ENCODE results near the gene MPP4. TPM values are rescaled to one million over a fixed set of nuclear protein-coding genes. Genes with fewer than 3 reads are reported as not detected.

The MPP4 gene
- polyA plus RNA-seq, 1 donor from 2014 or later, result 0.38 TPM

- H3K9me2 ChIP-seq (ENCODE audit: insufficient read depth, low read length), result no peaks in the 10 kb centered on the region
- no peaks in the 10 kb centered on the region for H3K79me2 ChIP-seq (replicated peaks; ENCODE audit: insufficient read depth, low read length)
- H4K20me1 ChIP-seq (ENCODE audit: insufficient read depth), result no peaks in the 10 kb centered on the region
- no peak for TF ChIP-seq SMC3 (conservative IDR thresholded peaks at IDR 0.05; ENCODE audit: poor library complexity)
- TF ChIP-seq EP300 (conservative IDR thresholded peaks at IDR 0.05; ENCODE audit: poor library complexity, severe bottlenecking), result no peak
- TF ChIP-seq EZH2 (IDR thresholded peaks at IDR 0.05; ENCODE audit: borderline replicate concordance, insufficient read depth, low read length, poor library complexity, severe bottlenecking), result no peak
- no peak for TF ChIP-seq POLR2AphosphoS5 (IDR thresholded peaks at IDR 0.05)
- no peak for TF ChIP-seq REST (IDR thresholded peaks at IDR 0.05; ENCODE audit: borderline replicate concordance)
- TF ChIP-seq CTCF (IDR thresholded peaks at IDR 0.05; ENCODE audit: poor library complexity, severe bottlenecking), result no peak
- no peak for TF ChIP-seq MXI1 (conservative IDR thresholded peaks at IDR 0.05; ENCODE audit: poor library complexity, severe bottlenecking)
- TF ChIP-seq RAD21 (conservative IDR thresholded peaks at IDR 0.05), result no peak
- TF ChIP-seq TAF1 (IDR thresholded peaks at IDR 0.05; ENCODE audit: low read depth), result no peak
- H3K9me3 ChIP-seq (ENCODE audit: low read length), result no peaks in the 10 kb centered on the region
- H3F3A ChIP-seq (ENCODE audit: insufficient read depth, low read length, poor library complexity, severe bottlenecking), result no peaks in the 10 kb centered on the region
- H3K27me3 ChIP-seq (ENCODE audit: insufficient read depth, low read depth, low read length), result no peaks in the 10 kb centered on the region
- H3K4me2 ChIP-seq (ENCODE audit: low read length), result no peak overlapping the region
- no peak overlapping the region for H3K27ac ChIP-seq (ENCODE audit: low read length)
- H3K9ac ChIP-seq (ENCODE audit: low read length), result no peak overlapping the region
- no peaks in the 10 kb centered on the region for H3K36me3 ChIP-seq (ENCODE audit: insufficient read depth, low read length)
- no peak overlapping the region for H2AFZ ChIP-seq (ENCODE audit: low read depth, low read length)
- H3K4me3 ChIP-seq (ENCODE audit: low read length), result no peak overlapping the region
Measured at GRCh38 chr2:201668402-201668910, 30.0 kb downstream of the MPP4 start.

GRCh38 chr2:201664334-201664733 lies 34.1 kb downstream of the MPP4 start:
- Histone ChIP-seq H3K9ac (ENCODE audit: low read length) (no peak overlapping the region), H3K9me2 (ENCODE audit: insufficient read depth, low read length) (no peaks in the 10 kb centered on the region), H3F3A (ENCODE audit: insufficient read depth, low read length, poor library complexity, severe bottlenecking) (no peaks in the 10 kb centered on the region), H3K4me2 (ENCODE audit: low read length) (no peak overlapping the region), H4K20me1 (ENCODE audit: insufficient read depth) (no peaks in the 10 kb centered on the region), H3K79me2 (replicated peaks; ENCODE audit: insufficient read depth, low read length) (no peaks in the 10 kb centered on the region), H3K27ac (ENCODE audit: low read length) (no peak overlapping the region), H3K9me3 (ENCODE audit: low read length) (no peaks in the 10 kb centered on the region), H3K4me3 (ENCODE audit: low read length) (no peak overlapping the region), H2AFZ (ENCODE audit: low read depth, low read length) (no peak overlapping the region), H3K27me3 (ENCODE audit: insufficient read depth, low read depth, low read length) (no peaks in the 10 kb centered on the region), H3K36me3 (ENCODE audit: insufficient read depth, low read length) (no peaks in the 10 kb centered on the region)
- TF ChIP-seq SMC3 (conservative IDR thresholded peaks at IDR 0.05; ENCODE audit: poor library complexity) (no peak), RAD21 (conservative IDR thresholded peaks at IDR 0.05) (no peak), TAF1 (IDR thresholded peaks at IDR 0.05; ENCODE audit: low read depth) (no peak), CTCF (IDR thresholded peaks at IDR 0.05; ENCODE audit: poor library complexity, severe bottlenecking) (no peak), EZH2 (IDR thresholded peaks at IDR 0.05; ENCODE audit: borderline replicate concordance, insufficient read depth, low read length, poor library complexity, severe bottlenecking) (no peak), REST (IDR thresholded peaks at IDR 0.05; ENCODE audit: borderline replicate concordance) (no peak), EP300 (conservative IDR thresholded peaks at IDR 0.05; ENCODE audit: poor library complexity, severe bottlenecking) (no peak), MXI1 (conservative IDR thresholded peaks at IDR 0.05; ENCODE audit: poor library complexity, severe bottlenecking) (no peak), POLR2AphosphoS5 (IDR thresholded peaks at IDR 0.05) (no peak)
